GM20000 (cell line): ENCODE results near the gene RAB7A.
"Not testable (repeated sequence)": the region's sequence is repeated elsewhere in the genome, so short reads cannot be mapped to it uniquely, and the experiment has no call there.

Experiments
- DNase-seq: peaks from one replicate; pipeline ENCODE4 v3.0.0; 2012; ENCODE audit warnings: low spot score
- CTCF ChIP-seq: IDR thresholded peaks from 2 replicates; pipeline ENCODE4 v1.5.1; 2012; ENCODE audit warnings: mild to moderate bottlenecking, control low read depth; ENCODE audit errors: extremely low read depth, missing control alignments

The RAB7A gene

GRCh38 chr3:128714887-128715491, 11.0 kb upstream of the RAB7A start:
- peak; percentile 46 for DNase-seq
- TF ChIP-seq CTCF: no peak

GRCh38 chr3:128718892-128719291, 7.1 kb upstream of the RAB7A start:
- not testable (repeated sequence) for DNase-seq

GRCh38 chr3:128720891-128721290, 5.1 kb upstream of the RAB7A start:
- no peak for TF ChIP-seq CTCF
- no peak for DNase-seq

GRCh38 chr3:128723477-128723876, 2.5 kb upstream of the RAB7A start:
- no peak for DNase-seq
- TF ChIP-seq CTCF: no peak

GRCh38 chr3:128725547-128726022, 398 bp upstream of the RAB7A start:
- no peak for TF ChIP-seq CTCF

GRCh38 chr3:128727059-128727458, 1.1 kb downstream of the RAB7A start:
- TF ChIP-seq CTCF: no peak
- no peak for DNase-seq

More at GRCh38 chr3:128725547-128726022, 398 bp upstream of the RAB7A start:
- peak; percentile 44 for DNase-seq

GRCh38 chr3:128727485-128727884, 1.5 kb downstream of the RAB7A start:
- no peak for DNase-seq
- TF ChIP-seq CTCF: no peak

- DNase-seq: no peak
Measured at GRCh38 chr3:128727996-128728395, 2.0 kb downstream of the RAB7A start.

GRCh38 chr3:128728521-128728920, 2.5 kb downstream of the RAB7A start:
- not testable (repeated sequence) for DNase-seq

More at GRCh38 chr3:128727996-128728395, 2.0 kb downstream of the RAB7A start:
- TF ChIP-seq CTCF: no peak
